HepG2 (cell line): ENCODE results near the gene OR6S1. TPM values are rescaled to one million over a fixed set of nuclear protein-coding genes. Genes with fewer than 3 reads are reported as not detected.

Experiments used
- CCAR2 ChIP-seq: fragments of 200-400 bp; formaldehyde crosslinking; optimal IDR thresholded peaks from 2 replicates; pipeline ENCODE3; 2018; ENCODE audit warnings: low read depth, mild to moderate bottlenecking, low read length, moderate library complexity
- ELF1 ChIP-seq: sonication (generic); formaldehyde crosslinking; IDR thresholded peaks from 2 replicates; pipeline ENCODE4 v1.4.0; 2020; ENCODE audit warnings: missing genetic modification reagents
- GZF1 ChIP-seq: sonication (generic); formaldehyde crosslinking; IDR thresholded peaks from 2 replicates; pipeline ENCODE4 v1.5.1; 2020; ENCODE audit warnings: mild to moderate bottlenecking, missing genetic modification reagents
- KLF12 ChIP-seq: sonication (generic); formaldehyde crosslinking; IDR thresholded peaks from 2 replicates; pipeline ENCODE4 v1.4.0; 2020; ENCODE audit warnings: missing genetic modification reagents, borderline replicate concordance
- MLLT10 ChIP-seq: sonication (generic); formaldehyde crosslinking; IDR thresholded peaks from 2 replicates; pipeline ENCODE4 v1.4.0; 2020; ENCODE audit warnings: missing genetic modification reagents
- RFXANK ChIP-seq: IDR thresholded peaks from 2 replicates; pipeline ENCODE4 v1.6.1; 2016
- RORA ChIP-seq: sonication (generic); formaldehyde crosslinking; IDR thresholded peaks from 2 replicates; pipeline ENCODE4 v1.5.0; 2020; ENCODE audit warnings: mild to moderate bottlenecking, missing genetic modification reagents, moderate library complexity
- SNAI1 ChIP-seq: sonication (generic); formaldehyde crosslinking; IDR thresholded peaks from 2 replicates; pipeline ENCODE4 v1.5.0; 2020; ENCODE audit warnings: mild to moderate bottlenecking, missing genetic modification reagents, borderline replicate concordance
- ZFP90 ChIP-seq: sonication (generic); formaldehyde crosslinking; IDR thresholded peaks from 2 replicates; pipeline ENCODE4 v1.8.0; 2022; ENCODE audit warnings: missing genetic modification reagents, mild to moderate bottlenecking, inconsistent platforms, borderline replicate concordance
- ZNF138 ChIP-seq: sonication (generic); formaldehyde crosslinking; IDR thresholded peaks from 2 replicates; pipeline ENCODE4 v1.5.0; 2020; ENCODE audit warnings: mild to moderate bottlenecking, low read depth, missing genetic modification reagents
- ZNF703 ChIP-seq: sonication (generic); formaldehyde crosslinking; IDR thresholded peaks from 2 replicates; pipeline ENCODE4 v1.5.1; 2020; ENCODE audit warnings: missing genetic modification reagents, mild to moderate bottlenecking, moderate library complexity, borderline replicate concordance
- ZNF75D ChIP-seq: sonication (generic); formaldehyde crosslinking; IDR thresholded peaks from 2 replicates; pipeline ENCODE4 v1.8.1; 2023; ENCODE audit warnings: missing genetic modification reagents, mild to moderate bottlenecking, borderline replicate concordance
- polyA plus RNA-seq, 8 experiments: library from polyadenylated mRNA; depleted of rRNA in 3 of 8; stranded (reverse) in 7 of 8; unstranded in 1 of 8; fragments of >200 nt; fragmentation: Illumina TruSeq in 4 of 8; extraction: Trizol in 4 of 8; gene quantifications; 2 replicates each; pipeline versions ENCODE4 v1.2.1 to v1.2.3, GENCODE V29; 2011 to 2016; ENCODE audit warnings: low read depth in 4 of 8, missing spikeins in 1 of 8, mixed read lengths in 1 of 8; ENCODE audit not compliant: insufficient read depth in 1 of 8
- total RNA-seq, 5 experiments: library from RNA; depleted of rRNA; stranded (reverse); fragments of >200 nt; fragmentation: Illumina TruSeq; extraction: Trizol; gene quantifications; 2 replicates each; pipeline ENCODE4 v1.2.3, GENCODE V29; 2016; ENCODE audit warnings: low read depth in 1 of 5
- TF ChIP-seq, protein P1 (sequence below): sonication (generic); formaldehyde crosslinking; IDR thresholded peaks from 2 replicates; pipeline ENCODE4 v1.8.0; 2022; ENCODE audit warnings: mild to moderate bottlenecking, missing genetic modification reagents, moderate library complexity
- TF ChIP-seq, protein P2 (sequence below): sonication (generic); formaldehyde crosslinking; IDR thresholded peaks from 2 replicates; pipeline ENCODE4 v1.4.0; 2020; ENCODE audit warnings: low read depth, mild to moderate bottlenecking, missing genetic modification reagents
- TF ChIP-seq, protein P3 (sequence below): fragments of 450-650 bp; IDR thresholded peaks from 2 replicates; pipeline ENCODE4 v1.6.1; 2017
- TF ChIP-seq, protein P4 (sequence below): sonication (generic); formaldehyde crosslinking; IDR thresholded peaks from 2 replicates; pipeline ENCODE4 v1.4.0; 2020; ENCODE audit warnings: mild to moderate bottlenecking, missing genetic modification reagents
- TF ChIP-seq, protein P5 (sequence below): sonication (generic); formaldehyde crosslinking; IDR thresholded peaks from 2 replicates; pipeline ENCODE4 v1.4.0; 2020; ENCODE audit warnings: missing genetic modification reagents

OR6S1 gene
- total and polyA plus RNA-seq, 2 of the 13 experiments (the other 11 are each of a cell fraction or from before 2014, with no cell fraction given): 0.09 TPM; not detected in 1

DNA sequence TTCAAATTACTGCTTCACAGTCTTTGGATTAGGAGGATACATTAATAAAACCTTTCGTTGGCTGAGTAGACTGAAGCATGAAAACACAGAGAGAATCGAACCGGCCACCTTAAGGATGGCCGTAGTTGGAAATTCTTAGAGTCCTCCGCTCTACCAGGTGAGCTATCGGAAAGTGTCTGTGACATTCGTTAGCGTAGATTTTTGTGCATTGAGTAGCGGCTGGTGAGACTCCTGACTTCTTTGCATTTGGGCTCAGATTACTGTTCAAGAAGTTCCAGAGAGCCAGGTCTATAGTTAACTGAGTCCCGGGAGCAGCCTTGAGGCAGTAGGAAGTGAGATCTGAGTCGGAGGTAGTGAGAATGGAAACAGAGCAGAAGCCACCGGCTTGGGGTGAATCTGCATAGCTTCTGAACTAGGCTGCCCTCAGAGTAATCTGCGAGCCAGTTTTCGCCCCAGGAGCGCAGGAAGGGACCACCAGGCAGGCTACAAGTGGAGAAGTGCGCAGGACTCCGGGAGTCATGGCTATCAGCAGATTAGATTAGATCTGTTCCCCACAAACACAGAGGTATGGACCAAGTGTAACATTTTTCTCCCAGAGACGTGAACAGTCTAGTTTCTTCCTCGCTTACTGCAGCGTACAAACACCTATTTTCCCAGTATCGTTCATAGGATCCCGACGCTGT is 11.0 kb downstream of the OR6S1 start (continued):
- TF ChIP-seq ZNF138 (CRISPR knock-in tag) (no peak), ZNF703 (no peak), RORA (CRISPR knock-in tag) (no peak), CCAR2 (no peak), ELF1 (CRISPR knock-in tag) (no peak), RFXANK (CRISPR knock-in tag) (no peak), SNAI1 (peak; percentile 76; the same call in 1 of the 2 replicates), GZF1 (CRISPR knock-in tag) (no peak), MLLT10 (CRISPR knock-in tag) (no peak), KLF12 (CRISPR knock-in tag) (no peak), ZFP90 (CRISPR knock-in tag) (no peak; the same call in 1 of the 2 replicates), ZNF75D (CRISPR knock-in tag) (no peak)
- TF ChIP-seq, protein P1, sequence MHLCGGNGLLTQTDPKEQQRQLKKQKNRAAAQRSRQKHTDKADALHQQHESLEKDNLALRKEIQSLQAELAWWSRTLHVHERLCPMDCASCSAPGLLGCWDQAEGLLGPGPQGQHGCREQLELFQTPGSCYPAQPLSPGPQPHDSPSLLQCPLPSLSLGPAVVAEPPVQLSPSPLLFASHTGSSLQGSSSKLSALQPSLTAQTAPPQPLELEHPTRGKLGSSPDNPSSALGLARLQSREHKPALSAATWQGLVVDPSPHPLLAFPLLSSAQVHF (CRISPR knock-in tag): no peak
- TF ChIP-seq, protein P2, sequence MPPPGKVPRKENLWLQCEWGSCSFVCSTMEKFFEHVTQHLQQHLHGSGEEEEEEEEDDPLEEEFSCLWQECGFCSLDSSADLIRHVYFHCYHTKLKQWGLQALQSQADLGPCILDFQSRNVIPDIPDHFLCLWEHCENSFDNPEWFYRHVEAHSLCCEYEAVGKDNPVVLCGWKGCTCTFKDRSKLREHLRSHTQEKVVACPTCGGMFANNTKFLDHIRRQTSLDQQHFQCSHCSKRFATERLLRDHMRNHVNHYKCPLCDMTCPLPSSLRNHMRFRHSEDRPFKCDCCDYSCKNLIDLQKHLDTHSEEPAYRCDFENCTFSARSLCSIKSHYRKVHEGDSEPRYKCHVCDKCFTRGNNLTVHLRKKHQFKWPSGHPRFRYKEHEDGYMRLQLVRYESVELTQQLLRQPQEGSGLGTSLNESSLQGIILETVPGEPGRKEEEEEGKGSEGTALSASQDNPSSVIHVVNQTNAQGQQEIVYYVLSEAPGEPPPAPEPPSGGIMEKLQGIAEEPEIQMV (CRISPR knock-in tag): 0 out of 2 replicates have a peak, but pooled peaks have one; percentile 53
- TF ChIP-seq, protein P3, sequence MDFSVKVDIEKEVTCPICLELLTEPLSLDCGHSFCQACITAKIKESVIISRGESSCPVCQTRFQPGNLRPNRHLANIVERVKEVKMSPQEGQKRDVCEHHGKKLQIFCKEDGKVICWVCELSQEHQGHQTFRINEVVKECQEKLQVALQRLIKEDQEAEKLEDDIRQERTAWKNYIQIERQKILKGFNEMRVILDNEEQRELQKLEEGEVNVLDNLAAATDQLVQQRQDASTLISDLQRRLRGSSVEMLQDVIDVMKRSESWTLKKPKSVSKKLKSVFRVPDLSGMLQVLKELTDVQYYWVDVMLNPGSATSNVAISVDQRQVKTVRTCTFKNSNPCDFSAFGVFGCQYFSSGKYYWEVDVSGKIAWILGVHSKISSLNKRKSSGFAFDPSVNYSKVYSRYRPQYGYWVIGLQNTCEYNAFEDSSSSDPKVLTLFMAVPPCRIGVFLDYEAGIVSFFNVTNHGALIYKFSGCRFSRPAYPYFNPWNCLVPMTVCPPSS: no peak
- TF ChIP-seq, protein P4, sequence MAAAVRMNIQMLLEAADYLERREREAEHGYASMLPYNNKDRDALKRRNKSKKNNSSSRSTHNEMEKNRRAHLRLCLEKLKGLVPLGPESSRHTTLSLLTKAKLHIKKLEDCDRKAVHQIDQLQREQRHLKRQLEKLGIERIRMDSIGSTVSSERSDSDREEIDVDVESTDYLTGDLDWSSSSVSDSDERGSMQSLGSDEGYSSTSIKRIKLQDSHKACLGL (CRISPR knock-in tag): no peak
- TF ChIP-seq, protein P5, sequence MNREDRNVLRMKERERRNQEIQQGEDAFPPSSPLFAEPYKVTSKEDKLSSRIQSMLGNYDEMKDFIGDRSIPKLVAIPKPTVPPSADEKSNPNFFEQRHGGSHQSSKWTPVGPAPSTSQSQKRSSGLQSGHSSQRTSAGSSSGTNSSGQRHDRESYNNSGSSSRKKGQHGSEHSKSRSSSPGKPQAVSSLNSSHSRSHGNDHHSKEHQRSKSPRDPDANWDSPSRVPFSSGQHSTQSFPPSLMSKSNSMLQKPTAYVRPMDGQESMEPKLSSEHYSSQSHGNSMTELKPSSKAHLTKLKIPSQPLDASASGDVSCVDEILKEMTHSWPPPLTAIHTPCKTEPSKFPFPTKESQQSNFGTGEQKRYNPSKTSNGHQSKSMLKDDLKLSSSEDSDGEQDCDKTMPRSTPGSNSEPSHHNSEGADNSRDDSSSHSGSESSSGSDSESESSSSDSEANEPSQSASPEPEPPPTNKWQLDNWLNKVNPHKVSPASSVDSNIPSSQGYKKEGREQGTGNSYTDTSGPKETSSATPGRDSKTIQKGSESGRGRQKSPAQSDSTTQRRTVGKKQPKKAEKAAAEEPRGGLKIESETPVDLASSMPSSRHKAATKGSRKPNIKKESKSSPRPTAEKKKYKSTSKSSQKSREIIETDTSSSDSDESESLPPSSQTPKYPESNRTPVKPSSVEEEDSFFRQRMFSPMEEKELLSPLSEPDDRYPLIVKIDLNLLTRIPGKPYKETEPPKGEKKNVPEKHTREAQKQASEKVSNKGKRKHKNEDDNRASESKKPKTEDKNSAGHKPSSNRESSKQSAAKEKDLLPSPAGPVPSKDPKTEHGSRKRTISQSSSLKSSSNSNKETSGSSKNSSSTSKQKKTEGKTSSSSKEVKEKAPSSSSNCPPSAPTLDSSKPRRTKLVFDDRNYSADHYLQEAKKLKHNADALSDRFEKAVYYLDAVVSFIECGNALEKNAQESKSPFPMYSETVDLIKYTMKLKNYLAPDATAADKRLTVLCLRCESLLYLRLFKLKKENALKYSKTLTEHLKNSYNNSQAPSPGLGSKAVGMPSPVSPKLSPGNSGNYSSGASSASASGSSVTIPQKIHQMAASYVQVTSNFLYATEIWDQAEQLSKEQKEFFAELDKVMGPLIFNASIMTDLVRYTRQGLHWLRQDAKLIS (CRISPR knock-in tag): no peak
